NB4 (cell line): ENCODE data around the gene CENPV.
"Not testable (repeated sequence)": the region's sequence is repeated elsewhere in the genome, so short reads cannot be mapped to it uniquely, and the experiment has no call there.

Source experiments
- DNase-seq: peaks from one replicate; pipeline ENCODE4 v3.0.0; 2010; ENCODE audit warnings: low read depth
- H3K4me3 ChIP-seq: one replicate; pipeline ENCODE4 v1.5.1; 2011; ENCODE audit warnings: mild to moderate bottlenecking, low read depth, low read length, moderate library complexity
- MAX ChIP-seq: IDR thresholded peaks from 2 replicates; pipeline ENCODE4 v1.6.1; 2011; ENCODE audit warnings: low read depth, low read length
- MYC ChIP-seq: IDR thresholded peaks from 2 replicates; pipeline ENCODE4 v1.6.1; 2011; ENCODE audit warnings: low read depth, low read length
- POLR2A ChIP-seq: IDR thresholded peaks from 2 replicates; pipeline ENCODE4 v1.6.1; 2011; ENCODE audit warnings: mild to moderate bottlenecking; ENCODE audit not compliant: insufficient read length; ENCODE audit errors: extremely low read depth
- TF ChIP-seq, protein P1 (sequence below): IDR thresholded peaks from one replicate; pipeline ENCODE4 v1.5.1; 2012; ENCODE audit warnings: low read depth, low read length

Gene CENPV

GRCh38 chr17:16301963-16302855, 51.1 kb downstream of the CENPV start:
- no peak for DNase-seq
- TF ChIP-seq MYC (no peak), MAX (no peak), POLR2A (no peak)
- TF ChIP-seq, protein P1, sequence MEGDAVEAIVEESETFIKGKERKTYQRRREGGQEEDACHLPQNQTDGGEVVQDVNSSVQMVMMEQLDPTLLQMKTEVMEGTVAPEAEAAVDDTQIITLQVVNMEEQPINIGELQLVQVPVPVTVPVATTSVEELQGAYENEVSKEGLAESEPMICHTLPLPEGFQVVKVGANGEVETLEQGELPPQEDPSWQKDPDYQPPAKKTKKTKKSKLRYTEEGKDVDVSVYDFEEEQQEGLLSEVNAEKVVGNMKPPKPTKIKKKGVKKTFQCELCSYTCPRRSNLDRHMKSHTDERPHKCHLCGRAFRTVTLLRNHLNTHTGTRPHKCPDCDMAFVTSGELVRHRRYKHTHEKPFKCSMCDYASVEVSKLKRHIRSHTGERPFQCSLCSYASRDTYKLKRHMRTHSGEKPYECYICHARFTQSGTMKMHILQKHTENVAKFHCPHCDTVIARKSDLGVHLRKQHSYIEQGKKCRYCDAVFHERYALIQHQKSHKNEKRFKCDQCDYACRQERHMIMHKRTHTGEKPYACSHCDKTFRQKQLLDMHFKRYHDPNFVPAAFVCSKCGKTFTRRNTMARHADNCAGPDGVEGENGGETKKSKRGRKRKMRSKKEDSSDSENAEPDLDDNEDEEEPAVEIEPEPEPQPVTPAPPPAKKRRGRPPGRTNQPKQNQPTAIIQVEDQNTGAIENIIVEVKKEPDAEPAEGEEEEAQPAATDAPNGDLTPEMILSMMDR, result no peak
- H3K4me3 ChIP-seq, result no peak overlapping the region

DNA sequence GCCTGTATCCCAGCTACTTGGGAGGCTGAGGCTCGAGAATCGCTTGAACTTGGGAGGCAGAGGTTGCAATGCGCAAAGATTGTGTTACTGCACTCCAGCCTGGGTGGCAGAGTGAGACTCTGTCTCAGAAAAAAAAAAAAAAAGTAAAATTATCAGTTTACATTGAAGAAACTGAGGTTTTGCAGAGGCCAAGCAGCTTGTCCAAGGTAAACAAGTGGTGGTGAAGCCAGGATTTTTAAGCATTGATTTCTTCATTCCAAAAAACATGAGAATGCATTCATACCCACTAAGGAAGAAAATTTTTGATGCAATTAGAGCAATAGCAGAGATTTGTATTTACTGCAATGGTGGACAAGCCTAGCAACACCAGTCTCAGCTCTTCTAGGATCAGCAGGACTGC, 52.7 kb downstream of the CENPV start:
- H3K4me3 ChIP-seq, result no peak overlapping the region
- no peak for TF ChIP-seq MAX
- no peak for TF ChIP-seq POLR2A
- TF ChIP-seq, protein P1, result no peak
- TF ChIP-seq MYC, result no peak
- DNase-seq, result no peak

GRCh38 chr17:16298140-16298662, 55.1 kb downstream of the CENPV start:
- no peak overlapping the region for H3K4me3 ChIP-seq
- TF ChIP-seq MYC (no peak), MAX (no peak), POLR2A (no peak)
- TF ChIP-seq, protein P1, result no peak
- no peak for DNase-seq

- TF ChIP-seq, protein P1, result no peak
- no peak for TF ChIP-seq POLR2A
- no peak for TF ChIP-seq MAX
- TF ChIP-seq MYC, result no peak
- DNase-seq, result no peak
- H3K4me3 ChIP-seq, result no peak overlapping the region
These were observed 55.7 kb downstream of the CENPV start for GRCh38 chr17:16297367-16298139.

- not testable (repeated sequence) for DNase-seq, H3K4me3 ChIP-seq
These were observed 57.2 kb downstream of the CENPV start for GRCh38 chr17:16296072-16296471.

- TF ChIP-seq POLR2A (no peak), MYC (no peak), MAX (no peak)
- TF ChIP-seq, protein P1, result no peak
- H3K4me3 ChIP-seq, result no peak overlapping the region
- no peak for DNase-seq
These were observed 58.7 kb downstream of the CENPV start for GRCh38 chr17:16294560-16294959.
